CD14-positive monocyte (primary cell): Measurements from ENCODE around the gene NPEPL1. TPM values are rescaled to one million over a fixed set of nuclear protein-coding genes. Genes with fewer than 3 reads are reported as not detected.
A peak's percentile ranks its signal among the peaks of the same experiment; 100 is the strongest.

ENCODE experiments used
- DNase-seq, 3 donors: peaks; one replicate each; pipeline ENCODE4 v3.0.0-alpha.2; 2011 to 2022
- H2AFZ ChIP-seq: 2 replicates; pipeline ENCODE4 v1.6.0; 2012; ENCODE audit warnings: mild to moderate bottlenecking, low read depth, low read length, inconsistent platforms; ENCODE audit not compliant: insufficient read depth, poor library complexity, severe bottlenecking
- H3K27ac ChIP-seq, 2 donors: 1 replicate in 1 of 2; 2 replicates in 1 of 2; pipeline ENCODE4 v1.5.1; 2012 to 2013; ENCODE audit warnings: low read length in 2 of 2, control low read depth in 1 of 2, inconsistent platforms in 1 of 2, low read depth in 1 of 2, mild to moderate bottlenecking in 1 of 2
- H3K27me3 ChIP-seq, 2 donors: one replicate each; pipeline versions ENCODE4 v1.6.0 to v1.6.1; 2011 to 2013; ENCODE audit warnings: low read length in 2 of 2; ENCODE audit not compliant: control insufficient read depth in 2 of 2, insufficient read depth in 2 of 2
- H3K36me3 ChIP-seq, 2 donors: replicated peaks in 1 of 2; 1 replicate in 1 of 2; 2 replicates in 1 of 2; pipeline versions ENCODE4 v1.5.1 to v1.6.1; 2012 to 2013; ENCODE audit warnings: low read length in 2 of 2, control low read depth in 1 of 2, inconsistent platforms in 1 of 2, mild to moderate bottlenecking in 1 of 2; ENCODE audit not compliant: insufficient read depth in 2 of 2, control insufficient read depth in 1 of 2
- H3K4me1 ChIP-seq, 2 donors: 1 replicate in 1 of 2; 2 replicates in 1 of 2; pipeline versions ENCODE4 v1.5.1 to v1.6.1; 2012 to 2013; ENCODE audit warnings: low read length in 2 of 2, control low read depth in 1 of 2, inconsistent platforms in 1 of 2, mild to moderate bottlenecking in 1 of 2, moderate library complexity in 1 of 2; ENCODE audit not compliant: insufficient read depth in 2 of 2, control insufficient read depth in 1 of 2
- H3K4me2 ChIP-seq: replicated peaks from 2 replicates; pipeline ENCODE3; 2012; ENCODE audit warnings: low read length, moderate library complexity, mild to moderate bottlenecking; ENCODE audit not compliant: poor library complexity, severe bottlenecking; ENCODE audit errors: extremely low read depth
- H3K4me3 ChIP-seq, 3 experiments: fragments of 200-600 bp in 1 of 3; sonication (generic) in 1 of 3; replicated peaks in 1 of 3; 1 replicate in 2 of 3; 2 replicates in 1 of 3; pipeline ENCODE4 v1.5.1; 2011 to 2013; ENCODE audit warnings: low read length in 3 of 3, mild to moderate bottlenecking in 3 of 3, control low read depth in 2 of 3, low read depth in 2 of 3, inconsistent platforms in 1 of 3, moderate library complexity in 1 of 3
- H3K79me2 ChIP-seq: 2 replicates; pipeline ENCODE4 v1.6.0; 2012; ENCODE audit warnings: mild to moderate bottlenecking, control low read depth, inconsistent platforms, low read length, moderate library complexity; ENCODE audit not compliant: insufficient read depth
- H3K9ac ChIP-seq: 2 replicates; pipeline ENCODE4 v1.6.0; 2017; ENCODE audit warnings: low read length, mild to moderate bottlenecking; ENCODE audit not compliant: insufficient read depth, poor library complexity, severe bottlenecking
- H3K9me3 ChIP-seq, 2 donors: replicated peaks in 1 of 2; 1 replicate in 1 of 2; 2 replicates in 1 of 2; pipeline versions ENCODE4 v1.5.1 to v1.6.1; 2012 to 2013; ENCODE audit warnings: low read length in 2 of 2, control low read depth in 1 of 2; ENCODE audit not compliant: control insufficient read depth in 1 of 2, insufficient read depth in 1 of 2
- H4K20me1 ChIP-seq: 2 replicates; pipeline ENCODE4 v1.6.0; 2012; ENCODE audit warnings: mild to moderate bottlenecking, low read length, control low read depth, moderate library complexity; ENCODE audit not compliant: insufficient read depth
- H3K27ac Mint-ChIP-seq, 7 donors: one replicate each; pipeline ENCODE4 v1.8.0; 2020; ENCODE audit warnings: mild to moderate bottlenecking in 7 of 7, mixed read lengths in 7 of 7, moderate library complexity in 6 of 7, inconsistent platforms in 2 of 7
- H3K27me3 Mint-ChIP-seq, 3 donors: one replicate each; pipeline ENCODE4 v1.8.0; 2021 to 2022; ENCODE audit warnings: low read depth in 3 of 3, mild to moderate bottlenecking in 3 of 3, mixed read lengths in 3 of 3, moderate library complexity in 3 of 3, inconsistent platforms in 1 of 3
- H3K36me3 Mint-ChIP-seq, 2 donors: one replicate each; pipeline ENCODE4 v1.8.0; 2020; ENCODE audit warnings: mixed read lengths in 2 of 2, inconsistent platforms in 1 of 2, mild to moderate bottlenecking in 1 of 2
- H3K4me1 Mint-ChIP-seq: one replicate; pipeline ENCODE4 v1.8.0; 2020; ENCODE audit warnings: mild to moderate bottlenecking, mixed read lengths
- H3K4me3 Mint-ChIP-seq, 2 donors: one replicate each; pipeline ENCODE4 v1.8.0; 2020; ENCODE audit warnings: mild to moderate bottlenecking in 2 of 2, mixed read lengths in 2 of 2, moderate library complexity in 1 of 2
- H3K9me3 Mint-ChIP-seq, 7 donors: one replicate each; pipeline ENCODE4 v1.8.0; 2020 to 2022; ENCODE audit warnings: mixed read lengths in 7 of 7, mild to moderate bottlenecking in 6 of 7, moderate library complexity in 6 of 7, inconsistent platforms in 2 of 7
- CTCF ChIP-seq: fragments of 200-600 bp; IDR thresholded peaks from one replicate; pipeline ENCODE4 v1.8.0; 2022; ENCODE audit warnings: antibody characterized with exemption, mild to moderate bottlenecking
- WGBS: methylation state at CpG from one replicate; pipeline ENCODE4 v1.1.5; 2013; ENCODE audit warnings: missing lambda C conversion rate; ENCODE audit not compliant: insufficient coverage; 5-methylcytosine and 5-hydroxymethylcytosine counted together
- intact Hi-C, 2 donors: fragments of 100-400 bp; cut with micrococcal nuclease; formaldehyde crosslinking; loops; one replicate each; pipeline versions ENCODE4 v1.15.0 to v1.15.1; 2023
- polyA plus RNA-seq, 3 donors: library from polyadenylated mRNA; depleted of rRNA in 1 of 3; unstranded in 2 of 3; stranded (reverse) in 1 of 3; fragments of 300-500 nt in 2 of 3; fragments of >200 nt in 1 of 3; fragmentation: Illumina TruSeq in 2 of 3; gene quantifications; 1 replicate in 2 of 3; 2 replicates in 1 of 3; pipeline ENCODE4 v1.2.3, GENCODE V29; 2012 to 2021

NPEPL1 gene
- polyA plus RNA-seq, 3 donors = 37.6 to 109 (median 39.6) TPM

GRCh38 chr20:58714340-58714922 is 21.8 kb downstream of the NPEPL1 start:
- no peaks in the 10 kb centered on the region for H4K20me1 ChIP-seq
- H3K36me3 Mint-ChIP-seq = peaks cover 19 to 39% of the 10 kb centered on the region in 2 donors
- no peak overlapping the region for H3K4me2 ChIP-seq
- WGBS = 97% methylated on average over 16 of the region's 16 CpGs
- no peak overlapping the region for H3K27ac Mint-ChIP-seq
- peaks cover 0 to 2% (median 0%) of the 10 kb centered on the region in 7 donors for H3K9me3 Mint-ChIP-seq
- no peak for TF ChIP-seq CTCF
- no peak overlapping the region for H3K9ac ChIP-seq
- H3K36me3 ChIP-seq = peaks cover 19 to 40% of the 10 kb centered on the region in 2 donors
- no peaks in the 10 kb centered on the region for H3K4me1 Mint-ChIP-seq
- no peaks in the 10 kb centered on the region for H3K4me1 ChIP-seq
- peak in 1 of 3 donors; percentile 3 for DNase-seq
- H3K9me3 ChIP-seq = no peaks in the 10 kb centered on the region
- H3K27me3 Mint-ChIP-seq = peaks cover 0 to 2% (median 2%) of the 10 kb centered on the region in 3 donors
- no peaks in the 10 kb centered on the region for H3K79me2 ChIP-seq
- H3K27ac ChIP-seq = no peak overlapping the region
- H3K4me3 Mint-ChIP-seq = no peak overlapping the region
- intact Hi-C loops = no loop called here
- H2AFZ ChIP-seq = no peak overlapping the region
- H3K4me3 ChIP-seq = no peak overlapping the region
- no peaks in the 10 kb centered on the region for H3K27me3 ChIP-seq

- Histone ChIP-seq H3K9me3 (no peaks in the 10 kb centered on the region), H3K9ac (no peak overlapping the region), H3K4me2 (no peak overlapping the region), H3K4me3 (no peak overlapping the region), H3K27me3 (no peaks in the 10 kb centered on the region), H3K4me1 (no peaks in the 10 kb centered on the region), H2AFZ (no peak overlapping the region), H3K36me3 (peaks cover 19 to 36% of the 10 kb centered on the region in 2 donors), H3K79me2 (no peaks in the 10 kb centered on the region), H3K27ac (no peak overlapping the region), H4K20me1 (no peaks in the 10 kb centered on the region)
- DNase-seq = peak in 1 of 3 donors; percentile 1
- WGBS = 95% methylated on average over 13 of the region's 14 CpGs
- peaks cover 16 to 34% of the 10 kb centered on the region in 2 donors for H3K36me3 Mint-ChIP-seq
- H3K9me3 Mint-ChIP-seq = peaks cover 0 to 2% (median 0%) of the 10 kb centered on the region in 7 donors
- no peak overlapping the region for H3K4me3 Mint-ChIP-seq
- TF ChIP-seq CTCF = no peak
- no peak overlapping the region for H3K27ac Mint-ChIP-seq
- H3K27me3 Mint-ChIP-seq = peaks cover 0 to 2% (median 2%) of the 10 kb centered on the region in 3 donors
- intact Hi-C loops = no loop called here
- no peaks in the 10 kb centered on the region for H3K4me1 Mint-ChIP-seq
Observed at GRCh38 chr20:58714923-58715351, 22.3 kb downstream of the NPEPL1 start.
